ENCODE measurements around the gene LYZL2. TPM values are rescaled to one million over a fixed set of nuclear protein-coding genes. Genes with fewer than 3 reads are reported as not detected.
"Not testable (repeated sequence)": the region's sequence is repeated elsewhere in the genome, so short reads cannot be mapped to it uniquely, and the experiment has no call there.

LYZL2 gene
- total RNA-seq, 1 experiment from 2014 or later = not detected

GRCh38 chr10:30596013-30596412, 33.5 kb downstream of the LYZL2 start:
- DNase-seq (ENCODE audit: low read depth) = no peak

- no peak for DNase-seq (ENCODE audit: low read depth)
Observed at GRCh38 chr10:30594077-30594476, 35.5 kb downstream of the LYZL2 start.

DNA sequence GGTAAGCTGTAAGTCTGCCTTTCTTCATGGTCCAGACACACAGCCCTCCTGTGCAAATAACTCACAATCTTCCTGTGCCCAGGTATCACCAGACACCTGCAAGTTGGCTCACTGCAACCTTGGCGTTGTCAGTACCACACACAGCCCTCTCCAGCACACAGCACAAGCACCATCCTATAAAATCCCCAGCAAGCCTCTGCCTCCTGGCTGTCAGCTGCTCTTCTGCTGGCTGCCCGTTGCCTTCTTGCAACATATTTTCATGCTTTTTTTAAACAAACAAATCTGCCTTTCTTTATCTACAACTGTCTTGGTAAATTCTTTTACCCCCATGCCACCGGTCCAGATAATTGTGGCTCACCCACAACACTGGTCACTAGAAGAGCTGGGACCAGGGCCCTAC, 36.8 kb downstream of the LYZL2 start:
- DNase-seq (ENCODE audit: low read depth) = not testable (repeated sequence)

- peak; percentile 33 for DNase-seq (ENCODE audit: low read depth)
Observed at GRCh38 chr10:30591249-30591670, 38.3 kb downstream of the LYZL2 start.

- DNase-seq (ENCODE audit: low read depth) = no peak
Observed at GRCh38 chr10:30589441-30589840, 40.1 kb downstream of the LYZL2 start.

DNA sequence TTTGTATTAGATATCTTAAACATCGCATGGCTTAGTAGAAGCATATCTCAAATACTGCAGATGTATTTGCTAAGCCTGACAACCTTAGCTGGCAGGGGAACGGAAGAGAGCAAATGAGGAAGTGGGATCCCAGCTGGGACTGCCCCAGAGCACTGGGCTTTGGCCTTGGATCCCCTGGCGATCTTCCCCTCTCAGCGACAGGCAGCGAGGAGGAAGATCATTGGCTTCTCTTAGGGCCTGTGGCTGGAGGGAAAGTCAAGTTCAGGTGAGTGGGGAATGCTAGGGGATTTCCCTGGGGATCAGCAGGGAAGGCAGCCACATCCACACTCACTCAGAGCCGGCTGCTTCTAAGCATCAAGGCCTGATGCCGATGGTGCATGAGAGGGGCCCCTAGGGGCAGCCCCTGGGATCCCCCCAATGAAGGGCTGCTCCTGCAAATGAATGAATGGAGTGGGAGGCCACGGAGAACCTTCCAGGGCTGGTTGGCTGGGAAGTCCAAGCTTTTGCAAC, 42.0 kb downstream of the LYZL2 start:
- DNase-seq (ENCODE audit: low read depth) = no peak

DNA sequence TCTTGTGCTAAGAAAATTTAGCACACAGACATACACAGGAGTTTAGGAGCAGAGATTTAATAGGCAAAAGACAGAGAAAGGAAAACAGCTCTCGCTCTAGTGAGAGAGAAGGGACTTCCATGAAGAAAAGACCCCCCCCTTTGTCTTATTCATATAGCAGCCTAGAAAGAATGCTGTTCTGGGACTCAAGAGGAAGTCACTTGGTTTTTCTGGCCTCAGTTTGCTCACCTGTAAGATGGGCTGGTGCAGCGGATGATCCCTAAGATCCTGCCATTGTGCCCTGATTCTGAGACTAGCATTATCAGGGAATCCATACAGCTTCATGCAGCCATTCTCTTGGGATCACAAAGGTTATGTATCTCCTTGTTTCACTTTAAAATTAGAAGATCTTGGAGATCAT, 42.7 kb downstream of the LYZL2 start:
- no peak for DNase-seq (ENCODE audit: low read depth)

DNA sequence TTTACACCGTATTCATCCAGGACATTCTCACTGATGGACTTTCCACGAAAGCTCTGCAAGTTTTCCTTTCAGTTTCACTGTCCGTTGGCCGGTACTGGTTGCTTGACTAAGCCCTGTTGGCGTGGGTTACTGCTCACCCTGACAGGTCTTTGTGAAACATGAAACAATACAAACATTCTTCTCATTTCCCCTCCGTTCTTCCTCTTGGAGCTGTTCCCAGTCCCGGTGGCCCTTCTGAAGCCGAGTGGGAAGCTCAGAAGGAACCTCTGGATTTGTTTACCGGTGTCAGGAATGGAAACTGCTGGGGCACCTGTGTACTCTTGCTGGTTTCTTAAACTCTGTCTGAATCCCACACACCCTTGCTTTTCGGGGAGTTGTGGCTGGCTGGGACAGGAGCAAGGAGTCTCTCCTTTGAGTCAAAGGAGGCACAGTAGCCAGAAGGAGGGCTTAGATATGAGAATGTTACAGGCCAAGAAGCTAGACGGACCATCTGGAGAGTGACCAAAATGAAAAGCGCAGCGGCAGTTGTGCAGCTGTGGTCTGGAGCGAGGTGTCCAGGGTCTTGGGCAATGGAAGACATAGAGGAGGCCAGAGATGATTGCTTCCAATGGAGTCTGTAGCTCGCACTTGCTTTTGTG, 45.7 kb downstream of the LYZL2 start:
- peak; percentile 82 for DNase-seq (ENCODE audit: low read depth)

DNA sequence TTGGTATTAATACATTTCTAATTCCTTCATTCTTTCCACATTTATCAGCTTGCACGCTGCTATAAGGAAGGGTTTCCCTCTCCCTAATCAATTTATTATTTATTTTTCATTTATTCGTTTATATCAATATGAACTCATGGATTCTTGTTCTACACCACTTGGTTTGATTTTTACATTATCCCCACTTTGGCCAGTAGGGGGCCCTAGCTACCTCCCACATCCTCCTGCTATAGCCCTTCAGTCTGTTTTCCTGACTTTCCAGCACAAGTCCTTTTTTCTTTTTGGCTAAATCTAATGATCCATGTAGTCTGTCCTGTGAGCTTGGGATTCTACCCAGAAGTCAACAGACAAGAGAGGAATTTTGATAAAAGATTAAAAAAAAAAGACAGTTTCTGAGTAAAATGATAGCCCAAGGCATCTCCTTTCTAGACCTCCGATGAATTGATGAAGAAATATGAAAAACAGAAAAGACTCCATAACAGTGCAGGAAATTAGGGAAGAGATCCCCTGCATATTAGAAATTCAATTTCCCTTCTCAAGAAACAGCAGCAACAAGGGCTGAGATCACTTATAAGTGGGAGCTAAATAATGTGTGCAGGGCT, 47.7 kb downstream of the LYZL2 start:
- peak; percentile 56 for DNase-seq (ENCODE audit: low read depth)

DNA sequence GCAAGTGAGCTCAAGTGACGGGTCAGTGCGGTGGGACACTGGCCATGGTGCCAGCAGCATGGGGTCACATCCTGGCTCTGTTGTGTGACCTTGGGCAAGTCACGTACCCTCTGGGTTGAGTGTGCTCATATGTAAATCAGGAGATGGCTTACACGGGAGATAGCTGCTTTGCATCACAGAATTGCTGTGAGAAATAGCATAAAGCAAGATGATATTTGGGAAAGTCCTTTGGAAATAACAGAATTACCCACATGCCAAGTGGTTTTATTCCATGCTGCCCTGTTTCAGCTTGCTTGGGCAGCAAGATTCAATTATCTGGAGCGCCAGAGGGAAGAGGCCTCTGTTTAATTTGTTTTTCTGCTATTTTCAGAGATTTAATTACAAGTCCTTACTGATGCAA, 48.9 kb downstream of the LYZL2 start:
- DNase-seq (ENCODE audit: low read depth) = no peak

DNA sequence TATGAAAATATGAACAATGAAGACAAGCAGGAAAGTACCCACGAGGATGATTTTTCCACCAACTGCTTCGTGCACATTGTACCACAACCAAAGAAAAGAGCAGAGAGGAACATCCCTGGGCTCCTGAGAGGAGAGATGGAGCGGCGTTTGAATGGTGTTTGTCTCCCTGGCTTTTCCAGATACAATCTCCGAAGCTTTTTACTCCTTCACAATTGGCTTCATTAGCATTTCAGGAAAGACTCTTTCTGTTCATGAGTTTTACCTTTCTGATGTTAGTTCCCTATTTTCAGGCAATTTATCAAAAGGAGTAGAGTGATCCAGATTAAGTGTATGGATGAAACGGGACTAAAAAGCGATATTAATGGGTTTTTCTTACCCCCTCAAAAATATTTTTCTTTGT, 49.3 kb downstream of the LYZL2 start:
- DNase-seq (ENCODE audit: low read depth) = no peak

DNA sequence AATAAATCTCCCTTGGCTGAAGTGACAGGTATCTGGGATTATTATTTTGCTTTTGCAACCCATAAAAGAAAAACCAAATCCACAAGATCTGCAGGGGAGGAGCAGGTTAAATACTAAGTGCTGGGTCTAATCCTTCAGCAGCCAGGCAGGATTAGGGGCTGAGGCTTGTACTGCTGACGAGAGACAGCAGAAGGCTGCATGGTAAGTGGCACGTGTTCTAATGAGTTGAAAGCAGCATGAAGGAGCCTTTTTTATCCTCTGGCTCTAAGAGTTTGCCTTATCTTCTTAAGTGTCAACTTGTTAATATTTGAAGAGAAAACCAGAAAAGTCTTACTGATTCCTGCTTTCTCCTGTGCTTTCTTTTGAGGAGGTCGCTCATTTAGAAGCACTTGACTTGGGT, 50.0 kb downstream of the LYZL2 start:
- DNase-seq (ENCODE audit: low read depth) = no peak

- DNase-seq (ENCODE audit: low read depth) = no peak
Observed at GRCh38 chr10:30577048-30577447, 52.5 kb downstream of the LYZL2 start.

- no peak for DNase-seq (ENCODE audit: low read depth)
Observed at GRCh38 chr10:30576641-30577040, 52.9 kb downstream of the LYZL2 start.

DNA sequence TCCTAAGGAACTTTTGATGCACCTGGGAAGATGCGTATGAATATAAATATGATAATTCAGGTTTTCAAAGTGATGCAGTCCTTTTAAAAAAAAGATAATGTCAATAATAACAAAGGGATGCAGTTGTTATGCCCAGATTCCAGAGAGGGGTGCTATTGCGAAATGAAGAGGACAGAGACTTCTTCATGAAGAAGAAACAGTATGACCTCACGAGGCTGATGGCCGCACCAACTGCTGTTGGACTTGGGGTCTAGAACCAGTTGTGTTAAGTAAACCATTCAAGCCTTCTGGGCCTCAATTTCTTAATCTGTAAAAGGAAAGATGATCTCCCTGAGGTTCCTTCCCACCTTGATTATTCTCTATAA, 55.1 kb downstream of the LYZL2 start:
- DNase-seq (ENCODE audit: low read depth) = no peak

DNA sequence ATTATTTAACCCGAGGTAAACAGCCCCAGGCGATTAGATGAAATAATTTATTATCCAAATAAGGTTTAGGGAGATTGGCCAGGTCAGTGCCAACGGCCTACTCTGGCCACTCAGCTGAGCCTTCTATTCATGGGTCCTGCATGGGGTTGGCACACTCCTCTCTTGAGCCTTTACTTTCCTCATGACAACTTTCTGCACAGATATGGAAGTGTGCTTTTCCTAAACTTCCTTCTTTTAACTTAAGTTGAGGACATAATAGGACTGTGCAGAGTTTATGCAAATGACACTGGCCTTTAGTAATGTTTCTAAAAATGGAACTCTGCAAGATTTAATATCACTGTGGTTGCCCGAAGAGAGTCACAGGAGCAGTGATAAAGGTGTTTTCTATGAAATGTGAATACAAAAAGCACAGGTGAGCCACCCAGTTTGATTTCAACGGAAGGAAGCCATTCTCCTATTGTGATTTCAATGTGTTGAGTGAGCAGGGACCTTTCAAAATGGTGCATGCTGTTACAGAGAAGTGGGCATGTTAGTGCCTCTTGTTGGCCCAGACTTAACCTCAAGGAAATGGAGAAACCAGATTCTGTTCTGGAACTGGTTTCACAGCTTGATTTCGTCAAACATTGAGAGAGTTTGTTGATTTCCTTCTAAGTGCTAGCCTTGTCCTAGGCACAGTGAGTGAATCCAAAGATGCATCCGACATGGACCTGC, 55.7 kb downstream of the LYZL2 start:
- DNase-seq (ENCODE audit: low read depth) = no peak

DNA sequence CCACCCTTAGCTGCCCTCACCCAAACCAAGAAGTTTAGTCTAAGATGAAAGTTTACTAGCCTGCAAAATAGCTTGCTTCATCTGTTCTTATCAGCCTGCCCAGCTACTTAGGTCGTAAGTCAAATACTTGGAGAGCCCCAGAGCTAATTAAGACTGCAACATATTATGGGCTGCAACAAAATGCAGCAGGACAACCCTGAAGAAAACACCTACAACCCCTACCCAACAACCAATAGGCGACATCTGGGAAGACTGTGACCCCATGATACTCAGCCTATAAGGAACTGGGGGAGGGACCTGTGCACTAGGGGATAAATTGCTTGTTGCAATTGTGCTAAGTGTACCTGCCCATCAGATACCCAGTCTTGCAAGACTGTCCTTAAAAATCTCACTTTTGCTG, 64.1 kb downstream of the LYZL2 start:
- DNase-seq (ENCODE audit: low read depth) = no peak

GRCh38 chr10:30562787-30563186, 66.8 kb downstream of the LYZL2 start:
- peak; percentile 60 for DNase-seq (ENCODE audit: low read depth)

Data from HT1080 (cell line).